Pancreas (tissue), 10 donors: ENCODE data around the gene TCTN1. TPM values are rescaled to one million over a fixed set of nuclear protein-coding genes. Genes with fewer than 3 reads are reported as not detected.

Source experiments
- ATAC-seq, 4 donors: fragments of 200-7000 bp; cut with Tn5 transposase; one replicate each; pipeline versions ENCODE4 v1.8.0 to v1.9.1; 2020; ENCODE audit warnings: mild to moderate bottlenecking in 4 of 4, moderate library complexity in 4 of 4
- DNase-seq, 6 donors: peaks; one replicate each; pipeline ENCODE4 v3.0.0-alpha.2; 2020
- FAIRE-seq: peaks from 2 replicates; lab custom pipeline; 2012; peaks lifted over from hg19 to GRCh38; lab: Jason Lieb, UNC
- H3K27ac ChIP-seq, 4 donors: fragments of 200-600 bp; sonication (generic); 1 replicate in 3 of 4; 2 replicates in 1 of 4; pipeline versions ENCODE4 v1.5.0 to v1.8.0; 2020
- H3K27me3 ChIP-seq, 4 donors: fragments of 200-600 bp; one replicate each; pipeline ENCODE4 v1.8.0; 2021
- H3K36me3 ChIP-seq, 3 donors: fragments of 200-600 bp; sonication (generic) in 1 of 3; one replicate each; pipeline versions ENCODE4 v1.5.0 to v1.8.0; 2020 to 2021
- H3K4me1 ChIP-seq, 3 donors: fragments of 200-600 bp; one replicate each; pipeline ENCODE4 v1.8.0; 2021
- H3K4me3 ChIP-seq, 4 donors: fragments of 200-600 bp; sonication (generic) in 2 of 4; one replicate each; pipeline versions ENCODE4 v1.5.0 to v1.8.0; 2020 to 2021
- H3K9me3 ChIP-seq, 4 donors: fragments of 200-600 bp; one replicate each; pipeline ENCODE4 v1.8.0; 2021
- WGBS, 2 donors: extraction: QIAGEN DNeasy Blood & Tissue Kit; methylation state at CpG; one replicate each; pipeline ENCODE4 v1.1.7; 2013; 5-methylcytosine and 5-hydroxymethylcytosine counted together
- intact Hi-C, 3 donors: fragments of 100-400 bp; cut with DNase I; formaldehyde crosslinking; loops; one replicate each; pipeline versions ENCODE4 v1.11.1 to v1.14.2; 2022
- polyA plus RNA-seq, 2 donors: library from polyadenylated mRNA; stranded (reverse); fragments of 200-250 nt; gene quantifications; one replicate each; pipeline ENCODE4 v1.2.3, GENCODE V29; 2013
- total RNA-seq, 6 donors: library from RNA; stranded (reverse); fragmentation: NEBNext Ultra II Directional in 4 of 6; extraction: Animal tissue kit (Norgen Biotek cat#: 25700) in 4 of 6; gene quantifications; one replicate each; pipeline versions ENCODE4 v1.2.1 to v1.2.4, GENCODE V29; 2021 to 2023
- TF ChIP-seq, protein P1 (sequence below), 4 donors: fragments of 200-600 bp; sonication (generic) in 3 of 4; IDR thresholded peaks; one replicate each; pipeline versions ENCODE4 v1.5.0 to v1.8.0; 2021; ENCODE audit warnings: antibody characterized with exemption in 4 of 4
- donor health status: healthy with polysubstance abuse.
- donor health status: DM: no; HTN: no; CAD: no; lungs with moderate emphysema.
- donor health status: DM: no; HTN: no; CAD: no.
- donor health status: control.
- donor health status: control.
- donor health status: Bipolar disorder and iron deficiency.
- donor health status: DM: yes; HTN: yes; CAD: no.
- donor health status: DM: no; HTN: no; CAD: no.
- donor health status: DM: no; HTN: no; CAD: no.
- donor health status: DM: yes; HTN: yes; CAD: no.

TCTN1 gene
- total and polyA plus RNA-seq, 8 donors = 14.7 to 54.5 (median 20.9) TPM

DNA sequence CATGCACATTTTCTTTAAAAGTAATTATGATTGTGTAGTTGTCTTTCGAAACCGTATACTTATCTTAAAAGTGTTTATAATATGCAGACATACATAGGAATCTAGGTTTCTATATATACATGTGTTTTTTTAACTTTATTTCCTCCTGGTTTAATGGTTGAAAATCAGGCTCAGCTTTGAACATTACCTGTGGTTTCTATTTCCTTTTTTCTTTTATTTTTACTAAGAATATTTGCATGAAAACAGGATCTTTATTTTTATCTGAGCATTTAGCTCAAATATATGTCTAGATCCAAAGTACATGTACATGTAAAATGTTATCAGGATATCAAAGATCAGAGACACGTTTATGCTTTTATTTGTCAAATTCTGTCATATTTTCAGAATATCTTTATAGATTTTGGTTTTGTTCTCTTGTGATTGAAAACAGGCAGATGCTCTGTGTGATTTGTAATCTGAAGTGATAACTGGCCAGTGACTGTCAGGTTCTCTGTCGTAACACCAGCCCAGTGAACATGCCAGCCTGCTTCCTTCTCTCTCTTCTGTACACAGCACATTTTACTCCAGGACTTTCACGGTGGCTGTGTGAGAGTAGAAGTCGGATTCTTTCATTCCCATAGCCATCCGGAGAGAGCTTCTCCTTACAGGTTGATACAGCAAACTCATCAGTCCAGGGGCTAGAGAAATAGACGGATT lies 13.7 kb downstream of the TCTN1 start:
- Histone ChIP-seq H3K36me3 (peaks cover 0 to 7% (median 0%) of the 10 kb centered on the region in 3 donors), H3K4me3 (no peak overlapping the region), H3K4me1 (no peaks in the 10 kb centered on the region), H3K27me3 (no peaks in the 10 kb centered on the region), H3K27ac (no peak overlapping the region), H3K9me3 (no peaks in the 10 kb centered on the region)
- FAIRE-seq (no peak), DNase-seq (no peak), ATAC-seq (no peak)
- intact Hi-C loops = no loop called here
- TF ChIP-seq, protein P1, sequence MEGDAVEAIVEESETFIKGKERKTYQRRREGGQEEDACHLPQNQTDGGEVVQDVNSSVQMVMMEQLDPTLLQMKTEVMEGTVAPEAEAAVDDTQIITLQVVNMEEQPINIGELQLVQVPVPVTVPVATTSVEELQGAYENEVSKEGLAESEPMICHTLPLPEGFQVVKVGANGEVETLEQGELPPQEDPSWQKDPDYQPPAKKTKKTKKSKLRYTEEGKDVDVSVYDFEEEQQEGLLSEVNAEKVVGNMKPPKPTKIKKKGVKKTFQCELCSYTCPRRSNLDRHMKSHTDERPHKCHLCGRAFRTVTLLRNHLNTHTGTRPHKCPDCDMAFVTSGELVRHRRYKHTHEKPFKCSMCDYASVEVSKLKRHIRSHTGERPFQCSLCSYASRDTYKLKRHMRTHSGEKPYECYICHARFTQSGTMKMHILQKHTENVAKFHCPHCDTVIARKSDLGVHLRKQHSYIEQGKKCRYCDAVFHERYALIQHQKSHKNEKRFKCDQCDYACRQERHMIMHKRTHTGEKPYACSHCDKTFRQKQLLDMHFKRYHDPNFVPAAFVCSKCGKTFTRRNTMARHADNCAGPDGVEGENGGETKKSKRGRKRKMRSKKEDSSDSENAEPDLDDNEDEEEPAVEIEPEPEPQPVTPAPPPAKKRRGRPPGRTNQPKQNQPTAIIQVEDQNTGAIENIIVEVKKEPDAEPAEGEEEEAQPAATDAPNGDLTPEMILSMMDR (IDR thresholded peaks at IDR 0.05) = no peak
- 78 to 88% methylated on average over 8 of the region's 8 CpGs for WGBS, 2 donors

DNA sequence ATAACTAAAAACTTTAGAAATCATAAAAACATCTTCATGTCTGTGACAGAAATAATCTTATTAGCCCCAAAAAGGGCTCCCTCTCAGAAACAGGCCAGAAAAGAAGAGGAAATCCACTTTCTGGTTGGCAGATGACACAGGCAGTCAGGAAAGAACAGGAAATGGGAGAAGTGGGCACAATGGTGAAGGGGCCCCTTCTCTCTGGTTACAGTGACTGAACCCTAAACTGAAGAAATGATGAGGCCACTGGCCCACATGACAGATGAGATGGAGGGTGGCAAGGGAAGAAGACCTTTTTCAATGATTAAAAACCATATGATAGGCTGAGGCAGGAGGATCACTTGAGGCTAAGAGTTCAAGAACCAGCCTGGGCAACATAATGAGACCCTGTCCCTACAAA lies 21.1 kb downstream of the TCTN1 start:
- Histone ChIP-seq H3K9me3 (no peaks in the 10 kb centered on the region), H3K4me1 (no peaks in the 10 kb centered on the region), H3K27me3 (no peaks in the 10 kb centered on the region), H3K27ac (no peak overlapping the region), H3K36me3 (no peaks in the 10 kb centered on the region), H3K4me3 (no peak overlapping the region)
- TF ChIP-seq, protein P1 (IDR thresholded peaks at IDR 0.05) = no peak
- DNase-seq = no peak
- no peak for ATAC-seq
- FAIRE-seq = no peak
- intact Hi-C loops = no loop called here

DNA sequence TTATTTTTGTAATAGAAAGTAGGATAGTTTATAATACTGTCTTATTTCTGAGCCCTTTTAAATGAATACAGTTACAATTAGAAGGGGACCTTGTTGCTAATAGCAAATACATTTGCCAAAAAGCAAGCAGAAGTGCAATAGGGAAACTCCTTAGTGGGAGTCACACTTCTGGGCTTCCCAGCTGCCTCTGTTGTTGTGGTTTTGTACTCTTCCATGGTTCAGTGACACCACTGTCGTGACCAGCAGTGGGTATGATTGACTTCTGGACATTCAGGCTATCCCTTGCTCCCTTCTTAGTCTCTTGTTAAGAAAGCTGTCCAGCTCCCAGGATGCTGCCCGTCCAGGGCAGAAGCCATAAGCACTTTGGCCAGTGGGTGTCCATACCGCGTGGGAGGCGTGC lies 22.6 kb downstream of the TCTN1 start:
- ATAC-seq = no peak
- no peaks in the 10 kb centered on the region for H3K36me3 ChIP-seq
- 95 to 98% methylated on average over 5 of the region's 5 CpGs for WGBS, 2 donors

DNA sequence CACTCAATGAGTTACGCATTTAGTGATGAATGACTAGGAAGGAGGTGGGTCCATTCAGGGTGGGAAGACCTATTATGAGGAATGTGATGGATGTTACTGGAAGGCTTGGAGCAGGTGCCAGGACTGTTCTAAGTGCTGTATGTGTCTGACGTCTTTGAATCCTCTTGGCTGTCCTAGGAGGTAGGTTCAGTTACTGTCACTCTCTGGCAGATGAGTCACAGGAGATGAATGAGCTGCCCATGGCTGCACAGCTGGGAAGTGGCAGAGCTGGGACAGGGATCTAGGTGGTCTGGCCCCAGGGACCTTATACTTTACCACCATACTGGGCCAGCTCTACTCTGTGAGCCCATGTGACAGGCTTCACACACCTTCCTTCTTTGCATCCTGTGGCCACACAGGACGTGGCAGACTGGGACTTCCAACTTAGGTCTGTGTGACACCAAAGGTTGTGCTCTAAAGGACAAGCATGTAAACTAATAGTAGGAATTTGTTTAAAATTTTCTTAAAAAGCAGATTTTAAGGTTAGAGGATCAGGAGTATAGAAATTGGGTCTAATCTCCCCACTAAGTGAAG lies 24.0 kb downstream of the TCTN1 start:
- DNase-seq (no peak), FAIRE-seq (no peak), ATAC-seq (no peak)
- 73 to 80% methylated on average over 3 of the region's 3 CpGs for WGBS, 2 donors
- Histone ChIP-seq H3K9me3 (no peaks in the 10 kb centered on the region), H3K4me3 (no peak overlapping the region), H3K36me3 (no peaks in the 10 kb centered on the region), H3K27ac (no peak overlapping the region), H3K4me1 (no peaks in the 10 kb centered on the region), H3K27me3 (no peaks in the 10 kb centered on the region)
- TF ChIP-seq, protein P1 (IDR thresholded peaks at IDR 0.05) = no peak
- intact Hi-C loops = no loop called here

More for the DNA sequence above, 22.6 kb downstream of the TCTN1 start:
- Histone ChIP-seq H3K4me3 (no peak overlapping the region), H3K9me3 (no peaks in the 10 kb centered on the region), H3K4me1 (no peaks in the 10 kb centered on the region), H3K27ac (no peak overlapping the region), H3K27me3 (no peaks in the 10 kb centered on the region)
- FAIRE-seq (no peak), DNase-seq (no peak)
- TF ChIP-seq, protein P1 (IDR thresholded peaks at IDR 0.05) = no peak
- intact Hi-C loops = no loop called here

DNA sequence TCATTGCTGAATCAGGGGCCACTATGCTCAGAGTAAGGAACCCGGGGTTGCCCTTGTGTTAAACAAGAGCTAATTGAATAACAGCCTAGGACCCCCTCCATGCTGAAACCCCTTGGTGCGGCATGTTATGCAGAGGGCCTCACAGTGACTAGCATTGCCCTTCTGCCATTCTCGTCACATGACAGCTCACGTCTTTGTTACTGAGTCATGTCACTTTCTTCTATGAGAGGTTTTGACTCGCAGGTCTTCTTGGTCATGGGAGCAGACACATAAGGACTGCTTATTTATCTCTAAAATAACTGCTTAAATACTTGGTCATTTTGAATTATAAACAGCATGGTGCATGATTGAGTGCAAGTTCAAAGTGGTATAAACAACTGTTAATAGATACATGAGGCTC lies 24.9 kb downstream of the TCTN1 start:
- ATAC-seq = no peak
- no peak overlapping the region for H3K4me3 ChIP-seq
- FAIRE-seq = no peak
- TF ChIP-seq, protein P1 (IDR thresholded peaks at IDR 0.05) = no peak
- no peaks in the 10 kb centered on the region for H3K9me3 ChIP-seq
- H3K36me3 ChIP-seq = no peaks in the 10 kb centered on the region
- WGBS, 2 donors = 84 to 90% methylated on average over 5 of the region's 5 CpGs
- intact Hi-C loops = no loop called here
- no peak for DNase-seq
- H3K4me1 ChIP-seq = no peaks in the 10 kb centered on the region
- H3K27me3 ChIP-seq = no peaks in the 10 kb centered on the region
- H3K27ac ChIP-seq = no peak overlapping the region
